Thyroid gland (tissue), 4 donors: Measurements from ENCODE around the gene STUB1.

Source experiments
- POLR2A ChIP-seq, 2 donors: fragments of 450-650 bp; IDR thresholded peaks; one replicate each; pipeline ENCODE4 v1.6.1; 2017; ENCODE audit warnings: antibody characterized with exemption in 2 of 2, mild to moderate bottlenecking in 2 of 2, moderate library complexity in 1 of 2
- TF ChIP-seq, protein P1 (sequence below), 6 experiments: fragments of 200-600 bp in 3 of 6; fragments of 450-650 bp in 3 of 6; sonication (generic) in 3 of 6; IDR thresholded peaks; one replicate each; pipeline ENCODE4 v1.5.1; 2016 to 2019; ENCODE audit warnings: antibody characterized with exemption in 6 of 6, mild to moderate bottlenecking in 2 of 6, inconsistent platforms in 1 of 6, moderate library complexity in 1 of 6

DNA sequence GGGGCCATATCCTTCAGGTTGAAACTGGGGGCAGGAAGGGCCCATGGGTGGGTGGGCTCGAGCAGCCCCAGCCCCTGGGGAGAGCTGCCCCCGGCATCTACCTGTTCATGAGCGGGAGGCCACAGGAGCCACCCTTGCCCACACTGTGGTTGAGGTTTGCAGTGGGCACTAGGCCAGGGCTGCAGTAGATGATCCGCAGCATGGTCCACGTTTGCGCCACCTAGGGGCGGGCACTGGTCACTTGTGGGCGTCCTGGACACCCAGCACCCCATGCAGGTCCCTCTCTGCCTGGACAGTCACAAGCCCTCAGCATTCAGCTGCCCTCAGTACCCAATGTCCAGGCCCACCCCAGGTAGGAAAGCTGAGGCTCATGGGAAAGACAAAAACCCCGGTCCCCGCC lies 5.8 kb downstream of the STUB1 start:
- TF ChIP-seq, protein P1, sequence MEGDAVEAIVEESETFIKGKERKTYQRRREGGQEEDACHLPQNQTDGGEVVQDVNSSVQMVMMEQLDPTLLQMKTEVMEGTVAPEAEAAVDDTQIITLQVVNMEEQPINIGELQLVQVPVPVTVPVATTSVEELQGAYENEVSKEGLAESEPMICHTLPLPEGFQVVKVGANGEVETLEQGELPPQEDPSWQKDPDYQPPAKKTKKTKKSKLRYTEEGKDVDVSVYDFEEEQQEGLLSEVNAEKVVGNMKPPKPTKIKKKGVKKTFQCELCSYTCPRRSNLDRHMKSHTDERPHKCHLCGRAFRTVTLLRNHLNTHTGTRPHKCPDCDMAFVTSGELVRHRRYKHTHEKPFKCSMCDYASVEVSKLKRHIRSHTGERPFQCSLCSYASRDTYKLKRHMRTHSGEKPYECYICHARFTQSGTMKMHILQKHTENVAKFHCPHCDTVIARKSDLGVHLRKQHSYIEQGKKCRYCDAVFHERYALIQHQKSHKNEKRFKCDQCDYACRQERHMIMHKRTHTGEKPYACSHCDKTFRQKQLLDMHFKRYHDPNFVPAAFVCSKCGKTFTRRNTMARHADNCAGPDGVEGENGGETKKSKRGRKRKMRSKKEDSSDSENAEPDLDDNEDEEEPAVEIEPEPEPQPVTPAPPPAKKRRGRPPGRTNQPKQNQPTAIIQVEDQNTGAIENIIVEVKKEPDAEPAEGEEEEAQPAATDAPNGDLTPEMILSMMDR (IDR thresholded peaks at IDR 0.05), result peak in 1 of 6 experiments; percentile 19
- no peak for TF ChIP-seq POLR2A (IDR thresholded peaks at IDR 0.05)
